ENCODE measurements around the gene EML6.
"Not testable (repeated sequence)": the region's sequence is repeated elsewhere in the genome, so short reads cannot be mapped to it uniquely, and the experiment has no call there.

Gene EML6

GRCh38 chr2:54808661-54809060, 85.2 kb downstream of the EML6 start:
- DNase-seq: no peak

DNA sequence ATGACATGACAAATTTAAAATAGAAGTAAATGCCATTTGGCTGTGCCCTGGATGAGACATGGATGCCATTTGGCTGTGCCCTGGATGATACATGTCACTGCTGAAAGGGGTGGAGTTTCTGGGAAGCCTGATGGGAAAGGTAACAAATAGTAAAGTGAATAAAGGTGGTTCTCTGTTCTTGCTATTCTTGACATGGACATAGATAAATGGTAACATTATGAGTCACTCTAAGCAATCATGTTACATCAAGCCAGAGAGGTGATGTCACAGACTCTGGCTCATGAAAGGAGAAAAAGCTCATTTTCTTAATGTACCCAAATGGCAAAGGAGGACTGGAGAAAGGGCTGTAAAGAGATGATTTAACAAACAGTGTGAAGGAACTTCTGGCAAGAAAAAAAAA, 86.4 kb downstream of the EML6 start:
- no peak for DNase-seq

DNA sequence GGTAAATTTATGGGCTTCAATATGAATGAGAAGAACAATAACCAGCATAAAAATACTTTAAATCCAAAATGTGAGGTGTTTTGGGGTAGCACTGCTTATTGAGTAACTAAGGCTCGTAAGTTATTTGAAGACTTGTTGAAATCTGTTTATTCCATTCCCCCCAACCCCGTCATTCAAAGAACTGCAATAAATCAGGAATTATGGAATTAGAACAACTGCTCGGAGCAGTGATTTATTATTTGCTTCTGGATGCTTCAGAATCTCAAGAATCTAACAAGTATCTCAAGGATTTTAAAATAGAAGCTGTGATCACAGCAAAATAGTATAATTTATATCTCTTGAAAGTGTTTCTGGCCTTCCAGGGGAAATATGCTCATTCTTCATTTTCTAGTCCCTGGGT, 86.8 kb downstream of the EML6 start:
- DNase-seq: no peak

GRCh38 chr2:54813584-54813983, 90.1 kb downstream of the EML6 start:
- no peak for DNase-seq

- DNase-seq: no peak
These were observed 91.1 kb downstream of the EML6 start for GRCh38 chr2:54814389-54815147.

DNA sequence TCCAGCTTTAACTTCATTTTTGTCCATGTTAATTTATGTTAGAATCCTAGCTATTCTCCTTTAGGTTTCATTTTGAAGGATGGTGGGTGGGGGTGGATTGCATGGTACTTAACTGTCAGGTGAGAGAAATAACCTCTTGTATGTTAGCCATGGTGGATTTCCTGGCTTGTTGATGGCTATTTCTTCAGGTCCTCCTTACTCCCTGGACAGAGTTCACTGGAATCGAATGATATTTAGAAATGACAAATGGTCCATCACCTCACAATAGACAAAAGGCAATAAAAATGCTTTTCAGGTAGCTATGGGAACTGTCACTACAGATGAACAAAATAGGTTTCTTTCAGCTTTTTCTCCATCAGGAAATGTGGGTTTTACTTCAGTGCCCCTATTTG, 91.7 kb downstream of the EML6 start:
- DNase-seq: no peak

GRCh38 chr2:54818226-54818625, 94.8 kb downstream of the EML6 start:
- DNase-seq: no peak

DNA sequence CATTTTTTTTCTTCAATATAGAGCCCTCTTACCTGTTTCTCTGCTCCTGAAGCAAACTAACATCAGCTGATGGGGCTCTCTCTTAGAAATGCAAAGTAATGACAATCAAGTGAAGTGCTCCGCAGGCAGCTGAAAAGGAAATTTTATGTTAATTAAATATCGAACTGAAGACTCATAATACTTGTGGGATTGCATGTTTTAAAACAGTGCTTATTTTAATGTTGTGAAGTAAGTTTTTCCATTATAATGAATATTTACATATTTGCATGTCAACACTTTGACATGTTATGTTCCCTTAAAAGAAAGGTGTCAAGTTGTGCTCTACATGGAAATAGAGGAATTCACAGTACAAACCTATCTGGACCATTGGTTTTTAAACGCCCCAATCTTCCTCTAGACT, 97.1 kb downstream of the EML6 start:
- no peak for DNase-seq

DNA sequence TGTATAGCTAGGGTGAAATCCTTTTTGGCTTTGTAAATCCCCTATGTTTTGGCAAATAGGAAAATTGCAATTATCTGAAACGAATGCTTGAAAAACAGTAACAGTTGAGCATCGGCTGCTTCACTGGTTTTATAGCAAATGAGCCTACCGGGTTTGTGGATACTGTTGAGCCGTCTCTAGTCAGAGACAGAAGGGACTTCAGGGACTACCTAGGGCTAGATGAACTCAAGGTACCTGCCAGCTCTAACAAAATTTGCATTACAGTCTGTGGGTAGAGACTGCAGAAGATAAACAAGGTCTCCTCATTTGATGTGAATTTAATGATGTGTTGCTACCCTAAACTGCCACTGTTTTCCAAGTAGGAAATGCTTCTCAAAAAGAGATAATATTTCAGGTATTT, 101.1 kb downstream of the EML6 start:
- DNase-seq: no peak

DNA sequence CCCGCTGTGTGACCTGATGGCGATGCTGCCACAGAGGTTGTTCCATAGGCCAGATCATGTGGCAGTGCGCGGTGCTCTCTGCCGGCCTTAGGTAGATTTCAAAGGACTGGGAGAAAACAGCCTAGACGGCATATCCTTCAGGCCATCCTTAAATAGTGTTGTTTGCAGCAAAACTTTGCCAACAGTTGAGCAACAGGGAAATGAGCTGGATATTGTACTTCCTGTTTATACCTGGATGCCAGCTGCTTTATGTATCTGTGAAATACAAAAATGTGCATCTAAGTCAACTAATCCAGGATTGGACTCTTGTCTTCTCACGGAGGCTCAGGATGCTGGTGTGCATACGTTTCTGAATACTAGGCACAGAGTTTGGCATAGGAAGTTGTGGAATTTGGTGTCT, 107.1 kb downstream of the EML6 start:
- DNase-seq: no peak

- no peak for DNase-seq
These were observed 108.0 kb downstream of the EML6 start for GRCh38 chr2:54831480-54831879.

DNA sequence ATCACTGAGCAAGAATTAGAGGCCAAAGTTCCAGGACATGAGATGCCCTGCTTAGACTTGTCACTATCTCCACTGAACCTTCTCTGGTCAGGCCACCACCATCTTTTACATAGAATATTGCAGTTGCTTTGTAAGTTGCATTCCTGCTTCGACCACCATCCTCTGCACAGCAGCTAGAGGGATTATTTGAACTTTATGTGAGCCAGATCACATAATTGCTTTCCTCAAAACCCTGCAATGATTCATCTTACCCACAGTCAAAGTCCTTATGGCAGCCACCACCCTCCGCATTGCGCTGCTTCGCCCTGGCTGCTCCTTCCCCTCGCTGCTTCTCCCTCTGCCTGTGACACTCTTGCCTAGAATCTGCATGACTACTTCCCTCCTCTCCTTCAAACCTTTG, 111.3 kb downstream of the EML6 start:
- DNase-seq: no peak

GRCh38 chr2:54836477-54836876, 113.0 kb downstream of the EML6 start:
- no peak for DNase-seq

DNA sequence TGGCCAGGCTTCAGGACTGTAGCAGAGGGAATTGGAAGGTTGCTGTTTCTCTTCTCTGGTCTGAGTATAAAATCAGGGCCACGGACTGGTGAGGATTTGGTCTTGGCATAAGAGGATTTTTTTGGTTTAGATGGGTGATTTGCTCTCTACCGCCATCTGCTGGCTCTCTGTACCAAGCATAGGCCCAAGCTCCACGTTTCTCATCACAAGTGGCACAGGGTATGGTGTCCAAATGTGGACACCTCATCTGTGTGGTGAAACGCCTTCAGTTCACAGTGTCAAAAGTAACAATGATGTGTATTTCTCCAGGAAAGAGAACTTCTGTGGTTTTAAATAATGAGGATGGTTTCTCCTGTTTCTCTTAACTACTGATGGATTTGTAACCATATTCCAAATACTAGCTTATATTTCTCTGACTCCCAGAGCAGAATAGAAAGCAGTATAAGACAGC, 115.1 kb downstream of the EML6 start:
- peak; percentile 59 to 66 for DNase-seq

DNA sequence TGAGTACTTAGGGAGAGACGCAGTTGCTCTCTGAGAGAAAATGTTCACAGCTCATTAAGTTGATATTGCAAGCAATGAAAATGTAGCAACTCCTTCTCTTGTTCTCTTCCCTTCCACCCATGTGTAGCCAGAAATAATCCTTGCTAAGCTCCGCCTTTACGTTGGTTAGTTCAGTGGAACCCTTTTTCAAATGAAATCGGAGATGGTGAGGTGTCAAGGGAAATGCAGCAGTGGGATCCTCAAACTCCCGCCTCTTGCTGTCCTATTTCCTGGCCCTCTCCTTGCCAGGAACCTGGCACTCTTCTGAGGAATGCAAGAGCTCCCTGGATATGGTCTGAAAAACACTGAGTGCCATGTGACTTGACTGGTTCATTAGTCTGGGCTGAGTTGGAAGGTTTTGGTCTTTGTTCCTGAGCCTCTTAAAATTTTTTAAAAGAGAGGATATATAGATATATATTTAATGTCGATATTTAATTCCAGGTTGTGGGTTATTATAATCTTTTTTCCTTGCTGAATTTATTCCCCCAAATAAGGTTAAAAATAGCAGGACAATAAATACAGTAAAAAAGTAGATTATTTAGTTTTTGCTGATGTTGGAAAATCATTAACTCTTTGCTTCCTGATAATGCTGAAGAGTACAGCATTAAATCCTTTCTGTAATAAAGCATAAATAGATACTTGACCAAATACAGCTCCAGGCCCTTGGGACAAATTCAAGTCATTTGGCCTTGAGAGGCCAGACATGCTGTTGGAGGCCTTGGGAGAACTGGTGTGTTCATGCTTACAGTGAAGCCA, 116.2 kb downstream of the EML6 start:
- no peak for DNase-seq

DNA sequence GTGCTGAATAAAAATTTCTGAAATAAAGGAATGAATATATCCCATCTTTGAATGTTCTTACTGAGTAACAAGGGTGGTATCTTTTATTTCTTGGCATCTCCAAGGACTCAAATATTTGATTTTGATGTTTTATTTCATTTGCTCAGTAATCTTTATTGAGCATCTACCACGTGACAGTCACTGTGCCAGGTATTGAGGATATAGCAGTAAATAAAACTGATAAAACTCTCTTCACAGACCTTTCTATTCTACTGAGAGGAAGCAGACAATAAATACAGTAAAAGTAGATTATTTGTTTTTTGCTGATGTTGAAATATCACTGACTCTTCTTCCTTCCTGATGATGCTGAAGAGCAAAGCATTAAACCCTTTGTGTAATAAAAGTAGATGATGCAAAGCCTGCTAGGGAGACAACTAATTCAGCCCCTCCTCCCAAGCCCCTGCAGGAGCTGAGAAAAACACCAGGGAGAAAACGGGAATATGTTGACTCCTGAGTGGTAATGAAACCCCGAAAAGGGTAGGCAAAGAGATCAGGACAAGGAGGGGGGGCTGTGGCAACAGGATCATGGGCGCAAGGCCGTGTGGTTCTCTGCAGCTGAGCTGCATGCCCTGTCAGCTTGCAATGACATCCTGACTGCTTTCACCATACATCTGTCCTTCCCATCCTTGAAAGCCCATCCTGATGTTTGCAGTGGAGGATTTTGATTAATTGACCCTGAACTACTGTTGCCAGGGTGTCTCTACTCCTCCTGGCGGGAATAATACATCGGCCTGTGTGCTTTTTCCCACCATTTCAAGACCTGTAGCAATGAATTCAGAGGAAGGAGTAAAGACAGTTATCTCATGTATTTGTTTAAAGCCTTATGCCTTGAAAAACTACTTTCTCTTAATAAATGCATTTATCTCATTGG, 117.4 kb downstream of the EML6 start:
- DNase-seq: no peak

DNA sequence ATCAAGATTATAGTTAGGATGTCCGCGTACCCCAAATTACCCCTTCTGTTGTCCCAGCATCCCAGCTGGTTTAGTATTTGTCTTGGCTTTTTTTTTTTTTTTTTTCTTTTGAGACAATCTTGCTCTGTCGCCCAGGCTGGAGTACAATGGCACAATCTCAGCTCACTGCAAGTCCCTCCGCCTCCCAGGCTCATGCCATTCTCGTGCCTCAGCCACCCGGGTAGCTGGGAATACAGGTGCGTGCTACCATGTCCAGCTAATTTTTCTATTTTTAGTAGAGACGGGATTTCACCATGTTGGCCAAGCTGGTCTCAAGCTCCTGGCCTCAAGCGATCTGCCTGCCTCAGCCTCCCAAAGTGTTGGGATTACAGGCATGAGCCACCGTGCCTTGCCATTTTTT, 118.0 kb downstream of the EML6 start:
- DNase-seq: not testable (repeated sequence)

GRCh38 chr2:54845094-54845493, 121.6 kb downstream of the EML6 start:
- no peak for DNase-seq

- DNase-seq: no peak
These were observed 122.1 kb downstream of the EML6 start for GRCh38 chr2:54845514-54845913.

- DNase-seq: no peak
These were observed 127.0 kb downstream of the EML6 start for GRCh38 chr2:54850171-54851122.

DNA sequence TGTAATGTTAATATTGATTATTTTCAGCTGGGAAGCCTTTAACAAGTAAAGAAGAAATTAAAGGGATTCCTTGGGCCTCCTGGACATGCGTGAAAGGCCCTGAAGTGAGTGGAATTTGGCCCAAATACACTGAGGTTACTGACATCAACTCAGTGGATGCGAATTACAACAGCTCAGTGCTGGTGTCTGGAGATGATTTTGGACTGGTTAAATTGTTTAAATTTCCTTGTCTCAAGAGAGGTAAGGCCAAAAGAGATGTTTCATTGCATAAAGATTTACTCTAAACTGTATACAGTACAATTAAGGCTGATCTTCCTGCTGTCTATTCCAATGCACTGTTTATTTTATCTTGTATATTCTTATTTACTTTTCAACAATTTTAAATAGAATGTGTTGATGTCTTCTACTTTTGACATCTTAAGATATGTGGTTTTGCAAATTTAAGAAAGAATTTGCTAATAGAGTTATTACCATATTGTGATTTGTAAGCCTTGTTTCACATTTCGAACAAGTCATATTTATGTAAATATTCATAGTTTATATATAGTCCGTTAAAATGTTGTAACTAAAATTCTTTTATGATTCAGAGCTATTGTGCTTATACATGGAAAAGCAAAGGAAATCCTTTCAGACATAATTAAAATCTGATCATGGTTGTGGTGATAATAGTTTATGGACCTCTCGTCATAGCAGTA, 130.3 kb downstream of the EML6 start:
- no peak for DNase-seq
